Measurements from ENCODE around the gene ERG28.
"Not testable (repeated sequence)": the region's sequence is repeated elsewhere in the genome, so short reads cannot be mapped to it uniquely, and the experiment has no call there.

Gene ERG28, protein sequence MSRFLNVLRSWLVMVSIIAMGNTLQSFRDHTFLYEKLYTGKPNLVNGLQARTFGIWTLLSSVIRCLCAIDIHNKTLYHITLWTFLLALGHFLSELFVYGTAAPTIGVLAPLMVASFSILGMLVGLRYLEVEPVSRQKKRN

DNA sequence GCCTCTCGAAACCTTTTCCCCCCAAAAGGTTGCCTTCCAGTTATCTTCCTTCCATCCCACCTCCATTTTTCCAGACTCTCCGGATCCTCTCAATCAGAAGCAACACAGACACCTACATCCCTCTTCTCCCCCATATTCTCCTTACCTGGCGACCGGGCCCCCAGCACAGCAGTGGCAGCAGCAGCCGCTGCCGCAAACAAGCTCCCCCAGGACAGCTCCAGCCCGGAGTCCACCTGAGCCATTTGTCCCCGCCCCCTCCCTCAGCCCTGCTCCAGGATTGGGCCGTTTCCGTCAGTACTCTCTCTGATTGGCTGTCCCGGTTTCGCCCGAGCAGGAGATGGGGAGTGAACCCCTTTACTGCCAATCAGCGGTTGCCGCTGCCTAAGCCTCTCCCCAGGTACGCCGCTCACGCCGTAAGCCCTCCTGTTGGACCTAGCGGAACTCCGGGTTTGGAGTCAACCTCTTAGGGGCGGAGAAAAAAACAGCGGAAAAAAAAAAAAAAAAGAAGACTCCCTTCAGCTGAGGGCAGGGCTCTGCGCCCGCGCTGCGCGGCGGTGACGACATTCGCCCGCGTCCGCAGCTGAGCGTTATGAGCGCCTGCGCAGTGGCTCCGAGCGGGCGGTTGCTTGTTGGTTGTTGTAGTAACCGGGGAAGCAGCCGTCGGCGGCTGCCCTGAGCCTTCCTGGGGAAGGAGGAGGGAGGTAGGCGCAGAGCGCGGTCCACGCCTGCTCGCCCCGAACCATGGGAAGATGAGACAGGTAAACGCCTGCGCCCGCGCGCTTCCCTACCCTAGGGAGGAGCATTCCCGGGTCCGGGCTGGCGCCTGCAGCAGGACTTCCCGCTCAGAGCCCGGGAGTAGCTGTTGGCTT, at the start of gene ERG28, which contains the start of gene TTLL5:
TSS of gene ERG28 (minus strand) at position 247 of the 869 bp plus-strand sequence. CDS start 3,374 bp downstream, outside the sequence.
TSS of gene TTLL5 (plus strand) at position 617 of the 869 bp plus-strand sequence. CDS start 1,904 bp downstream, outside the sequence.
- peak; percentile 90 to 96 for DNase-seq (ENCODE audit: low read depth in 1 of 2, low spot score in 1 of 2)

GRCh38 chr14:75709207-75709812, 48.6 kb upstream of the ERG28 start:
- DNase-seq (ENCODE audit: low read depth in 1 of 2, low spot score in 1 of 2): peak; percentile 5 to 22

GRCh38 chr14:75705014-75705413, 44.3 kb upstream of the ERG28 start:
- DNase-seq (ENCODE audit: low read depth in 1 of 2, low spot score in 1 of 2): no peak

DNA sequence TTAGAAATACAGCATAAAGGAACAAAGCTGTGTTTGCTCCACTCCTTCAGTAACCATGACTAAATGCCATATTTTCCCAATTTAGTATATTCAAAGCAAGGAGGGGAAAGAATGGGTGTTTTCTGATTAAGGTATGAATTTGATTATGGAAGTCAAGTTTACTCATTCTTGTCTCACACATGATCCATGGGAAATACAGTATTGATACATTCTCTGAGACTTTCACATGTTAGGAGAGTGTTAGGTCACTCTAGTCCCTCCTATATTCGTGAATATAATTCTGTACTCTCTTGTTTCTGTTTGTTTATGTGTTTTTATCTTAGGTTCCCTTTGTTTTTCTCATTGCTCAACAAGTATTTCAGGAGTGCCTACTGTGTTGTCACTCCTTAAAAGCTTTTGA, 42.8 kb upstream of the ERG28 start:
- DNase-seq (ENCODE audit: low read depth in 1 of 2, low spot score in 1 of 2): no peak

GRCh38 chr14:75702616-75703261, 42.1 kb upstream of the ERG28 start:
- no peak for DNase-seq (ENCODE audit: low read depth in 1 of 2, low spot score in 1 of 2)

DNA sequence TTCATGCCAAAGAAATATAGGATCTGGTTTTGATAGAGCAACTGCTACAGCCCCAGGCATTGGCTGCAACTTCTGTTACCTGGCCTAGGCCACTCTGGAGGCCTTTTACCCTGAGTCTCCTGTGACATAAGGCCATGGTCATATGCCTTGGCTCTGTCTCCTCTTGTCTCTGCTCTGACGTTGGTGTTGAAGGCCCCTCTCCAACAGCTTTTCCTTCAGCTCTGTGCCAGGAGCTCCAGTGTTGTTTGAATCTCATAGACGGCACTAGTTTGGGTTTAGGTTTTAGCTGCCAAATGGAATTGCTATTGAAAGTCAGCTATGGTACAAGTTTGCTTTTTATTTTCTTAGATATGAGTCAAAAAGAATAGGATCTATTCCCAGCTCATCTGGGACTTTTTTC, 41.4 kb upstream of the ERG28 start:
- no peak for DNase-seq (ENCODE audit: low read depth in 1 of 2, low spot score in 1 of 2)

DNA sequence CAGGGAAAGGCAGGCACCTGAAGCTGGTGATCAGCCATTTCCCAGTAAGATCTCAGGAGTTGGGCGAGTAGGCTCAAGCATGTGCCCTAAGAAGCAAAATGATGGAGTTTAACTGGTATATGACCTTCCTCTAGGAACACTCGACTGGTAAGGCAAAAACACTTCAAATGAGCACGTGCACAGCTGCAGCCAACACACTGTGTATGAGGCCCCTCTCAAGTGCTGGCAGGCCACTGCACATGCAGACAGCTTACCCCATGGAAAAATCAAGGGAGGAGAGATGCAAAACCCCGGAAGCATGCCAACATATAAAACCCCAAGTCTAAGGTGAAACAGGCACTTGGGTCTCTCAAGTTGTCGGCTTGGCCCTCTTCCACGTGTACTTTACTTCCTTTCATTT, 39.6 kb upstream of the ERG28 start:
- no peak for DNase-seq (ENCODE audit: low read depth in 1 of 2, low spot score in 1 of 2)

GRCh38 chr14:75699331-75699730, 38.7 kb upstream of the ERG28 start:
- DNase-seq (ENCODE audit: low read depth in 1 of 2, low spot score in 1 of 2): no peak

- no peak for DNase-seq (ENCODE audit: low read depth in 1 of 2, low spot score in 1 of 2)
Measured at GRCh38 chr14:75697918-75698317, 37.2 kb upstream of the ERG28 start.

- no peak for DNase-seq (ENCODE audit: low read depth in 1 of 2, low spot score in 1 of 2)
Measured at GRCh38 chr14:75697386-75697785, 36.7 kb upstream of the ERG28 start.

- not testable (repeated sequence) for DNase-seq (ENCODE audit: low read depth in 1 of 2, low spot score in 1 of 2)
Measured at GRCh38 chr14:75695025-75695424, 34.3 kb upstream of the ERG28 start.

DNA sequence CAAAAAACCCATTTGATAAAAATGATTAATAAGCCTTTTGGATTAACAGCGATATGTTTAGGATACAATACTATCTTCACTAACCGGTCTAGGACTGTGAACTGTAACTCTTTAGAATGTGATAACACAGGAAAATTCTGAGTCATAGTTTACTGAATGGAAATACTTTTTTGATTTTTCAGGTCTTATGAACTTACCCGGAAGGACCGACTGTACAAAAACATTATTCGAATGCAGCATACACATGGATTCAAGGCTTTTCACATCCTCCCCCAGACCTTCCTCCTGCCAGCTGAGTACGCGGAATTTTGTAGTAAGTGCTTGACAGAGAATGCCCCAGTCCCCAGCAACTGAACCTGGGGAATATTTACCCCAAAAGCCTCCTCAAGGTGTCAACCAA, 29.3 kb upstream of the ERG28 start:
- no peak for DNase-seq (ENCODE audit: low read depth in 1 of 2, low spot score in 1 of 2)

GRCh38 chr14:75689012-75689411, 28.3 kb upstream of the ERG28 start:
- DNase-seq (ENCODE audit: low read depth in 1 of 2, low spot score in 1 of 2): no peak

DNA sequence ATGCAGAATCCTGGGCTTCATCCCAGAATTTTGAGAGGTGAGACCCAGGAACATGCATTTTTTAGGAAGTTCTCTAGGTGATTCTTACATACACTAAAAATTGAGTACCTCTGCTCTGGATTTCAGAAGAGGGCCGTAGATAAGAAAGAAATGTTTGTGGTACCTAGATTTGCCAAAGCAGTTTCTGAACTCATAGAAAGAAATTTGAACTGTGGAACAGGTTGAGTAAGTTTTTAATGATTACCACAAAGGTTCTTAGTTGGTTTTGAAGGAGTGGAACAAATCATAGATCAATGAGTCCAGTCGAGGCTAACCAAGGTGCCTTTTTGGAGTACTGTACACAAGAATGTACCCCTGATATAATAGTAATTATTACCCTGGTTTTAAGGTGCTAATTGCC, 25.2 kb upstream of the ERG28 start:
- no peak for DNase-seq (ENCODE audit: low read depth in 1 of 2, low spot score in 1 of 2)

- DNase-seq (ENCODE audit: low read depth in 1 of 2, low spot score in 1 of 2): no peak
Measured at GRCh38 chr14:75675265-75675960, 14.7 kb upstream of the ERG28 start.

DNA sequence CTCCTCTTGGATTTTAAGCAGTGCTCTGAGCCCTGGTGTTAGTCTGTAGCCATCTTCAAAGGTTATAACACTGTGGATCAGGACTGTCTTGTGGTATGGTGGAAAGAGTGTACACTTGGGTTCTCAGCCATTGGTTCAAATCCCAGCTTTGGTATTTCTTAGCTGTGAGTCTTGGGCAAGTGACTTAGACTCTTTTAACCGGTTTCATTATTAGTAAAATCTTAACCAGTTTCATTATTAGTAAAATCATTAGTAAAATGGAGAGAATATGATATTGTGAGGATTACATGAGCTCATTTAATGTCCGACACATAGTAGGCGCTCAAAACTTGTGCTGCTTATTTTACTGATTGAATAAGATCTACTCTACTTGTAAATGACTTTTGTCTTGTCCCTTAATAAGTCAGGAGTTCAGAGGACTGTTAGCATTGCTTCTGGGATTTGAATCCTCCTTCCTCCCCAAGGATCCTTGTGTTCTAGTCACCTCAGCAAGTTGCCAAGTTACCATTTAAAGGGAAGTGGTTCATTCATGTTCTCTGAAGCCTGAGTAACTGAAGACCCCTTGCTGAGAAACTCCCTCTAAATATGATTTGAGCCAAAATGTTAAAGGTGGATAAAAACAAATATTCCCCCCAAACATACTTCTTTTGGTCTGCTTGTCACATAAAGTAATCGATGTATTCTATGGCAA, 12.8 kb upstream of the ERG28 start:
- no peak for DNase-seq (ENCODE audit: low read depth in 1 of 2, low spot score in 1 of 2)

DNA sequence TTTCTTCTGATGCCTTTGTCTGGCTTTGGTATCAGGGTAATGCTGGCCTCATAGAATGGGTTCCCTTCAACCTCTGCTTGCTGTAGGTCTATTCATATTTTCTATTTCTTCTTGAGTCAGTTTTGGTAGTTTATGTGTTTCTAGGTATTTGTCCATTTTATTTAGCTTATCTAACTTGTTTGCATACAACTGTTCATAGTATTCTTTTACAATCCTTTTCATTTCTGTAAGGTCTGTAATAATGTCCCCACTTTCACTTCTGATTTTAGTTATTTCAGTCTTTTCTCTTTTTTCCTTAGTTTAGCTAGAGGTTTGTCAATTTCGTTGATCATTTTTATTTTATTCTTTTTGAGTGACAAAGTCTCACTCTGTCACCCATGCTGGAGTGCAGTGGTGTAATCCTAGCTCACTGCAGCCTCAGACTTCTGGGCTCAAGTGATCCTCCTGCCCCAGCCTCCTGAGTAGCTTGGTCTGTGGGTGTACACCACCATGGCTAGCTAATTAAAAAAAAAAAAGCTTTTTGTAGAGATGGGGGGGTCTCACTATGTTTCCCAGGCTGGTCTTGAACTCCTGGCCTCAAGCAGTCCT, 12.0 kb upstream of the ERG28 start:
- DNase-seq (ENCODE audit: low read depth in 1 of 2, low spot score in 1 of 2): no peak

DNA sequence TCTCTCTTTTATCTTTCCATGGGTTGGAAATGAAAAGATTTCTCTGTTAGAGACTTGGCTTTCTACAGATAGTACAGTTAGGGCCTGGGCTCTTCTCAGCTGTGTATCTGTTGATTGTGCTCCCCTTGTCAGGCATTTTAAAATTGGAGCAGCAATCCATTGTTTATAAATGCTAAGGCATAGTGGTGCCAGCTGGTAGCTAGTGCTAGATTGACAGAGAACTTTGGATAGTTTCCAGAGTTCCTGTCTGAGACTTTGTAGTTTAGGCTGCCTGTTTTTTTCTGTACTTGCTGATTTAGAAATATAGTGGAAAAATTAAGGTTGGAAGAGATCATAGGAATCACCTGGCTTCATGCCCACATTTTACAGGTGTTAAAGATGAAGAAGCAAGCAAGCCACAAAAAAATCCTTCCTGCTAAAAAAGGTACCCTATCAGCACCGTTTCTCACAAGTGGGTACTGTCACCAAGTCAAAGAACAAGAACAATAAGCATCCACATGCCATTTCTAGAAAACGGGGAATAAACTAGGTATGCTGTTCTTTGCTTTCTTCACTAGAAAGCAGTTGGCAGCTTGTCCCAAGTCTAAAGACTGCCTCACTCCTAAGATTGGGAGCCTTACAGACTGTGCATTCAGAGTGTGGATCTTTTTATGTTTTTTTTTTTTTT, 6.6 kb upstream of the ERG28 start:
- DNase-seq (ENCODE audit: low read depth in 1 of 2, low spot score in 1 of 2): no peak

- no peak for DNase-seq (ENCODE audit: low read depth in 1 of 2, low spot score in 1 of 2)
Measured at GRCh38 chr14:75662966-75663365, 2.3 kb upstream of the ERG28 start.

DNA sequence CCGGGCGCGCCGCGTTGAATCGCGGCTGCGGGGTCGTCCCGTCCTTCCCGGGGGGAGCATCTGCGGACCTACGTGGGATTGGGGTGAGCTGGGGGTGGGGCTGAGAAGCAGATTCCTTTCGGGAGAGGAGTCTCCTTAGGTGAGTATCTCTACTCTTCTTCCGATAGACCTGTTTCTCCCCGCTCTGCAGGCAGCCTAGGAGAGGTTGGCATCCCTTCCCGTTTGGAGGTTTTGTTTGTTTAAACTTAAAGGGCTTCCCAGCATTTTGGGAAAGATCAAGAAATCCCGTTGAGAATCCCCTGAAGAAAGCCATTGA, 781 bp upstream of the ERG28 start:
- no peak for DNase-seq (ENCODE audit: low read depth in 1 of 2, low spot score in 1 of 2)
